ENCODE measurements around the gene CCNY.

- TF ChIP-seq, protein P1, sequence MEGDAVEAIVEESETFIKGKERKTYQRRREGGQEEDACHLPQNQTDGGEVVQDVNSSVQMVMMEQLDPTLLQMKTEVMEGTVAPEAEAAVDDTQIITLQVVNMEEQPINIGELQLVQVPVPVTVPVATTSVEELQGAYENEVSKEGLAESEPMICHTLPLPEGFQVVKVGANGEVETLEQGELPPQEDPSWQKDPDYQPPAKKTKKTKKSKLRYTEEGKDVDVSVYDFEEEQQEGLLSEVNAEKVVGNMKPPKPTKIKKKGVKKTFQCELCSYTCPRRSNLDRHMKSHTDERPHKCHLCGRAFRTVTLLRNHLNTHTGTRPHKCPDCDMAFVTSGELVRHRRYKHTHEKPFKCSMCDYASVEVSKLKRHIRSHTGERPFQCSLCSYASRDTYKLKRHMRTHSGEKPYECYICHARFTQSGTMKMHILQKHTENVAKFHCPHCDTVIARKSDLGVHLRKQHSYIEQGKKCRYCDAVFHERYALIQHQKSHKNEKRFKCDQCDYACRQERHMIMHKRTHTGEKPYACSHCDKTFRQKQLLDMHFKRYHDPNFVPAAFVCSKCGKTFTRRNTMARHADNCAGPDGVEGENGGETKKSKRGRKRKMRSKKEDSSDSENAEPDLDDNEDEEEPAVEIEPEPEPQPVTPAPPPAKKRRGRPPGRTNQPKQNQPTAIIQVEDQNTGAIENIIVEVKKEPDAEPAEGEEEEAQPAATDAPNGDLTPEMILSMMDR (conservative IDR thresholded peaks at IDR 0.05; ENCODE audit: low read length) = no peak
- TF ChIP-seq EZH2phosphoT487 (IDR thresholded peaks at IDR 0.05; ENCODE audit: borderline replicate concordance) = no peak
Observed at GRCh38 chr10:35456784-35457183, 120.5 kb downstream of the CCNY start.

All from Loucy (cell line).